Measurements from ENCODE around the gene PLD1. TPM values are rescaled to one million over a fixed set of nuclear protein-coding genes. Genes with fewer than 3 reads are reported as not detected.
A peak's percentile ranks its signal among the peaks of the same experiment; 100 is the strongest.

The PLD1 gene
- total and polyA plus RNA-seq, 10 of the 15 experiments (the other 5 are each of a cell fraction or from before 2014, with no cell fraction given), result 2.9 to 108 (median 3.6) TPM

DNA sequence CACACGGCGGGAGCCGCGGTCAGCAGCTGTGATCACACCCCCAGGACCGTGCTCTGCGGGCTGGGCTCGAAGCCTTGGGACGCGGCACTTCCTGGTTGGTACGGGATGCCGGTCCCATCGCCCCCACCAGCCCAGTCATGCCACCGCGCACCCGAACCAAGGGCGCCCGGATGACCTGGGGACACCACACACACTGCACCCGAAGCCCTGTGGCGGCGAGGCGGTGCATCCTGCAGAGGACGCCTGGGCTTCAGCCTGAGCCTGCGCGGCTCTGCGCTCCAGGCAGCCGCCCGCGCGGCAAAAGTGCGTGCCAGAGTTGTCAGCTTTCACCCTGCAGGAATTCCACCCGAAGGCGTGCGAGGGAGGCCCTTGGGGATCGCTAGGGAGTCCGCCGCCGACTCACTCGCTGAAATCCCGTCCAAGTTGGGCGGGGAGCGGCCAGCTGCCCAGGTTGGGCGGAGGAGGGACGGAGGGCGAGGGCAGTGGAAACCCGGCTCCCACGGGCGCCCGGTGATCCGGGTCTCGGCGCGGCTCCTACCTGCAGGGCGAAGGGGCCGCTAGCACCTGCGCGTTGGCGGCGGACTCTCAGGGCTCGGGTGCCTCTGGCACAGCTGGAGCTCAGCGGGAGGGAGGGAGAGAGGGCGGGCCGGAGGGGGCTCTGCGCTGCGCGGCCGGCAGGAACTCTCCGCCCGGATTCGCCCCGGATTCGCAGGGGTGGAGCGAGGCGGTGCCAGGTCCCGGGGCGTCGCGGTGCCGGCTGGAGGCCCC lies at the start of gene PLD1 (continued):
- TF ChIP-seq JUND (IDR thresholded peaks at IDR 0.05; ENCODE audit: low read depth, low read length), result no peak
- no peak for TF ChIP-seq SRF (IDR thresholded peaks at IDR 0.05; ENCODE audit: low read depth in 2 of 2, low read length in 2 of 2)
- no peak for TF ChIP-seq ZNF274 (IDR thresholded peaks at IDR 0.05; ENCODE audit: insufficient read depth, insufficient read length)
- TF ChIP-seq ZBED1 (IDR thresholded peaks at IDR 0.05; ENCODE audit: borderline replicate concordance), result no peak
- peak; percentile 54; the same call in 1 of the 2 replicates for TF ChIP-seq BACH1 (IDR thresholded peaks at IDR 0.05; ENCODE audit: borderline replicate concordance)
- TF ChIP-seq MEF2B (IDR thresholded peaks at IDR 0.05; ENCODE audit: partially characterized antibody, poor library complexity, severe bottlenecking), result peak; percentile 45
- TF ChIP-seq TCF12 (IDR thresholded peaks at IDR 0.05; ENCODE audit: low read depth, low read length), result peak; percentile 61; the same call in 1 of the 2 replicates
- peak; percentile 6 to 12; a peak in 2 of 4 replicates for TF ChIP-seq EP300 (IDR thresholded peaks at IDR 0.05; ENCODE audit: borderline replicate concordance in 1 of 2, control insufficient read depth in 1 of 2, low read depth in 2 of 2, low read length in 2 of 2)
- TF ChIP-seq DPF2 (IDR thresholded peaks at IDR 0.05), result peak; percentile 90
- no peak for TF ChIP-seq SREBF1 (IDR thresholded peaks at IDR 0.05; ENCODE audit: low read length)
- TF ChIP-seq SMARCA5 (IDR thresholded peaks at IDR 0.05), result peak; percentile 30; the same call in 1 of the 2 replicates
- peak; percentile 51 to 85; a peak in 3 of 4 replicates for TF ChIP-seq IKZF2 (IDR thresholded peaks at IDR 0.05)
- TF ChIP-seq MLLT1 (IDR thresholded peaks at IDR 0.05), result peak; percentile 37; the same call in 1 of the 2 replicates
- TF ChIP-seq, protein P1, sequence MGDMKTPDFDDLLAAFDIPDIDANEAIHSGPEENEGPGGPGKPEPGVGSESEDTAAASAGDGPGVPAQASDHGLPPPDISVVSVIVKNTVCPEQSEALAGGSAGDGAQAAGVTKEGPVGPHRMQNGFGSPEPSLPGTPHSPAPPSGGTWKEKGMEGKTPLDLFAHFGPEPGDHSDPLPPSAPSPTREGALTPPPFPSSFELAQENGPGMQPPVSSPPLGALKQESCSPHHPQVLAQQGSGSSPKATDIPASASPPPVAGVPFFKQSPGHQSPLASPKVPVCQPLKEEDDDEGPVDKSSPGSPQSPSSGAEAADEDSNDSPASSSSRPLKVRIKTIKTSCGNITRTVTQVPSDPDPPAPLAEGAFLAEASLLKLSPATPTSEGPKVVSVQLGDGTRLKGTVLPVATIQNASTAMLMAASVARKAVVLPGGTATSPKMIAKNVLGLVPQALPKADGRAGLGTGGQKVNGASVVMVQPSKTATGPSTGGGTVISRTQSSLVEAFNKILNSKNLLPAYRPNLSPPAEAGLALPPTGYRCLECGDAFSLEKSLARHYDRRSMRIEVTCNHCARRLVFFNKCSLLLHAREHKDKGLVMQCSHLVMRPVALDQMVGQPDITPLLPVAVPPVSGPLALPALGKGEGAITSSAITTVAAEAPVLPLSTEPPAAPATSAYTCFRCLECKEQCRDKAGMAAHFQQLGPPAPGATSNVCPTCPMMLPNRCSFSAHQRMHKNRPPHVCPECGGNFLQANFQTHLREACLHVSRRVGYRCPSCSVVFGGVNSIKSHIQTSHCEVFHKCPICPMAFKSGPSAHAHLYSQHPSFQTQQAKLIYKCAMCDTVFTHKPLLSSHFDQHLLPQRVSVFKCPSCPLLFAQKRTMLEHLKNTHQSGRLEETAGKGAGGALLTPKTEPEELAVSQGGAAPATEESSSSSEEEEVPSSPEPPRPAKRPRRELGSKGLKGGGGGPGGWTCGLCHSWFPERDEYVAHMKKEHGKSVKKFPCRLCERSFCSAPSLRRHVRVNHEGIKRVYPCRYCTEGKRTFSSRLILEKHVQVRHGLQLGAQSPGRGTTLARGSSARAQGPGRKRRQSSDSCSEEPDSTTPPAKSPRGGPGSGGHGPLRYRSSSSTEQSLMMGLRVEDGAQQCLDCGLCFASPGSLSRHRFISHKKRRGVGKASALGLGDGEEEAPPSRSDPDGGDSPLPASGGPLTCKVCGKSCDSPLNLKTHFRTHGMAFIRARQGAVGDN (IDR thresholded peaks at IDR 0.05), result 0 out of 2 replicates have a peak, but pooled peaks have one; percentile 33
- peak; percentile 90 for TF ChIP-seq LARP7 (IDR thresholded peaks at IDR 0.05)
- TF ChIP-seq BCL3 (IDR thresholded peaks at IDR 0.05; ENCODE audit: borderline replicate concordance, insufficient read depth, low read depth, low read length, poor library complexity, severe bottlenecking), result no peak
- TF ChIP-seq EZH2 (IDR thresholded peaks at IDR 0.05; ENCODE audit: borderline replicate concordance, control insufficient read depth, low read depth, low read length), result no peak
- TF ChIP-seq SPI1 (IDR thresholded peaks at IDR 0.05; ENCODE audit: borderline replicate concordance, insufficient read depth, low read depth, low read length), result 0 out of 2 replicates have a peak, but pooled peaks have one; percentile 2
- TF ChIP-seq, protein P2, sequence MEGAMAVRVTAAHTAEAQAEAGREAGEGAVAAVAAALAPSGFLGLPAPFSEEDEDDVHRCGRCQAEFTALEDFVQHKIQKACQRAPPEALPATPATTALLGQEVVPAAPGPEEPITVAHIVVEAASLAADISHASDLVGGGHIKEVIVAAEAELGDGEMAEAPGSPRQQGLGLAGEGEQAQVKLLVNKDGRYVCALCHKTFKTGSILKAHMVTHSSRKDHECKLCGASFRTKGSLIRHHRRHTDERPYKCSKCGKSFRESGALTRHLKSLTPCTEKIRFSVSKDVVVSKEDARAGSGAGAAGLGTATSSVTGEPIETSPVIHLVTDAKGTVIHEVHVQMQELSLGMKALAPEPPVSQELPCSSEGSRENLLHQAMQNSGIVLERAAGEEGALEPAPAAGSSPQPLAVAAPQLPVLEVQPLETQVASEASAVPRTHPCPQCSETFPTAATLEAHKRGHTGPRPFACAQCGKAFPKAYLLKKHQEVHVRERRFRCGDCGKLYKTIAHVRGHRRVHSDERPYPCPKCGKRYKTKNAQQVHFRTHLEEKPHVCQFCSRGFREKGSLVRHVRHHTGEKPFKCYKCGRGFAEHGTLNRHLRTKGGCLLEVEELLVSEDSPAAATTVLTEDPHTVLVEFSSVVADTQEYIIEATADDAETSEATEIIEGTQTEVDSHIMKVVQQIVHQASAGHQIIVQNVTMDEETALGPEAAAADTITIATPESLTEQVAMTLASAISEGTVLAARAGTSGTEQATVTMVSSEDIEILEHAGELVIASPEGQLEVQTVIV (IDR thresholded peaks at IDR 0.05; ENCODE audit: borderline replicate concordance, partially characterized antibody), result peak; percentile 77

Measured in GM12878 (cell line).